GM08714 (cell line): ENCODE measurements around the gene VCP.
A peak's percentile ranks its signal among the peaks of the same experiment; 100 is the strongest.

Source experiments
- H3K4me3 ChIP-seq: fragments of 200-500 bp; sonication (Bioruptor generic); 2 replicates; pipeline ENCODE4 v1.5.1; 2014; ENCODE audit warnings: mild to moderate bottlenecking, low read length, inconsistent platforms
- ZNF274 ChIP-seq: IDR thresholded peaks from 2 replicates; pipeline ENCODE4 v1.6.1; 2012; ENCODE audit warnings: mild to moderate bottlenecking, low read depth, low read length

VCP gene

DNA sequence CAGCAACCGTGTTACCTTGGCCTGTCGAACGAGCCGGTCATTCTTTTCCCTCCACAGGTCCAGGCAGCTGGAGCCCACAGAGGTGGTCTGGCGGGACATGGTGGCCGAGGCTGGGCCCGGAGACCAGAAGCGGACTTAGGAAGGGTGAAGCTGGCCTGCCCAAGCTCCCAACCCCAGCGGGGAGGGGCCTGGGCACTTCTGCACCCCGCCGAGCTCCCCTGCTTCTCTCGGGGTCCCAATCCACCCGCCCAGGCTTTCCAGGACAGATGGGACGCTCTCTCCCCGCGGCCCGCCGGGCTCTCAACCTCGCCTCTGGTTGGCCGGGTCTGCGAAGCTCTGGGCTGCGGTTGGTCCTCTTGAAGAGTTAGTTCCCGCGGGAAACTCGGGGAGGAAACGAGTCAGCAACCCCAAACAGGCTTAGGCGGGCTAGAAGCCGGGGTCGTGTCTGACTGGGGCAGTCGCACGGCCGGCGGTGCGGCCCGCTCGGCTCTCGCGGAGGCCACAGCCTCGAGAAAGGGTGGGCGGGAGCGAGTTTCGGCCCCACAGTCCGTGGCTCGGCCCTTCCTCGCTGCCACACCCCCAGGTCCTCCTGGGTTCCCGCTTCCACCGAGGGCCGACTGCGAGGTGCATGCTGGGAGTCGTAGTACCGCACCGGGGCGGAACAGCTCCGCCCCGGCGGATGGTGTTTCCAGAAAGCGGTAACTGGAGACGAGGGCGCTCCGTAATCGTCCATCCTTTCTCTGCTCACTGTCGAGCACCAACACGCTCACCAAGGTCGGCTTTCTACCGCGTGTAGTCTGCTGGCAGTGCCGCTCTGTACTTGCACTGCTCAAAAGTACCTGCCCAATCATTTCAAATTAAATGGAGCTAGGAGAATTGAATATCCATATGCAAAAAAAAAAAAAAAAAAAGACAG is 7.3 kb upstream of the VCP start, which contains the start of gene FANCG:
Gene FANCG, minus strand, starts transcription at position 517 of the 916 bp plus-strand sequence. Its CDS starts 418 bp downstream, at position 99.
- peak within 1 kb of the TSS; percentile 56 for H3K4me3 ChIP-seq
- TF ChIP-seq ZNF274, result no peak

DNA sequence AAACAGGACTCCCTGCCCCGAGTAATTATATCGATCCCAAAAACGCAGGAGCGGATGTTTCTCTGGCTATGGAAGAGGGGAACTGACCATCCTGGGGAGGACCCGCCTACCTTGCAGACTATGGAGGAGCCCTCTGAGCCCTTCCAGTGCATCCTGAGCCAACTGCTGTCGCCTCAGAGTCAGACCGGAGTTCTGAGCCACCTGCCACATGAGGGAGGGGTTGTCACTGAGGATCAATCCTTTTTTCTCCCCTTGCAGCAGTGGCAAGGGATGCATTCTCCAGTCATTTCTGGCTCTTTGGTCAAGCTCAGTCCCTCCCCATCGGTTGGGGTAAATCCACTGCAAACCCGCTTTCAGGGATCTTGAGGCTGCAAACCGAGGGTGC is 6.6 kb upstream of the VCP start:
- peak overlapping the region; percentile 56 for H3K4me3 ChIP-seq
- no peak for TF ChIP-seq ZNF274

DNA sequence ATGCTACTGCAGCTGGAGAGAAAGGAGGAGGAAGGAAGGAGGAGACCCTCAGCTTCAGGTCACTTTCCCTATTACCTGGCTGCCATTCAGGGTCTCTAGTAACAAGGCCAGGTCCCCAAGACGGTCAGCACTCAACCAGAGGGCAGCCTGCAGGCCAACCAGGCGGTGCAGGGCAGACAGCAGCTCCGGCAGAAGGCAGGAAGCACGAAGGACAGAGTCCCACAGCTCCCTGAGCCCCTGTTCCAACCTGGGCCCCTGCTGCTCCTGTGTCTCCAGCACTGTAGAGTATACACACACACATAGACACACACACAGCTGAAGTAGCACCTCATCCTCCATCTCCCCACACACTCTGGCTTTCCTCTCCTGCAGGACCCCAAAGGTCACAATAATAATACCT is 5.6 kb upstream of the VCP start:
- H3K4me3 ChIP-seq, result peak overlapping the region; percentile 56; the same call in 1 of the 2 replicates
- TF ChIP-seq ZNF274, result no peak

DNA sequence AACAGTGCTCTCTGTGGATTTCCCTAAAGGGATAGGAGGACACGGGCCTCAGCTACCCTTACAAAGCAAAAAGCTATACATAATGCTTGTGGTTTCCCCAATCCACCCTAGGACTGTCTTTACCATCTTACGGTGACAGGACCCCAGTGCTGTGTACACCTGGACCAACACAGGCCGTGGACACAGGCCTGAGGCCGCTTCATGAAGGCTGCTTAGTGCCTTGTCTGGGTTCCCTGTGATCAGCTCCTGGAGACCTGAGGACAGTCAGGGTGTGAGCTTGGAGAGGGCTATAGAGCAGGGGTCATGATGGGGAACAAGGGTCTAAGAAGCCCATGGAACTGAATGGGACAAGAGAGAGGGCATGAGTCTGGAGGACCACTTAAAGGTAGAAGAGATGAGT is 4.4 kb upstream of the VCP start:
- H3K4me3 ChIP-seq, result no peak overlapping the region

DNA sequence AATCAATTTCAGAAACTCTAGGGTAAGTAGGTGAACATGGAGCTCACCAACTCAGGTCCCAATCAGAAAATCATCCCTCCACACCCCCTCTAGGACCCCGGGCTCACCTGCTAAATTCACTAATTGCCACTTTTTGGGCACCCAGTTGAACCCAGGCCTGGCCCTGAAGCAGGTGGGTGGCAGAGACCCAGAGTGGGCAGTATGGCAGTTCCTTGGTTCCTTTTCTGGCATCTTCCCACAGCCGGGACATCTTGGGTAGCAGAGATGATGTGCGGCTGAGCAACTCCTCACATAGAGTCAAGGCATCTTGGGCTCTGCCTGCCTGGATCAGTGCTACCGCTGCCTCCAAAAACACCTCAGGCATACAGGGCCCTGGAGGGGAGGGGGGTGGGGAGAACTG is 2.9 kb upstream of the VCP start:
- no peak for TF ChIP-seq ZNF274
- no peak overlapping the region for H3K4me3 ChIP-seq

More for the DNA sequence above, 4.4 kb upstream of the VCP start:
- TF ChIP-seq ZNF274, result no peak

DNA sequence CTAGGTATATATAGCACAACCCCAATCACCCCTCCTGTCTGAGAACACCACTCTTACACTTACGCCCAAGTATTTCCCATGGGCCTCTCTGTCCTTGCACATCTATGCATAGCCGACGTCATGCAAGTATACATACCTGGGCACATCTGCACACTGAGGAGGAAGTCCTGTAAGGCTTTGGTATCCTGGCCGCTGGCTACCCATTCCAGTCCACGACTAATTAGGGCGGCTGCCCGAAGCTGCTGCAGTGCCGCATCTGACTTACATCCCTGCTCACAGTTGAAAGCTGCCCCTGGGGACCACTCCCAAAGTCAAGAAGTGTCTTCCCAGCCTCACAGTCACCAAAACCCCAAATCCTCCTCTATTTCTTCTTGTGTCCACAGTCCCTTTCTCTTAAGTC is 2.4 kb upstream of the VCP start:
- H3K4me3 ChIP-seq, result no peak overlapping the region
- no peak for TF ChIP-seq ZNF274

DNA sequence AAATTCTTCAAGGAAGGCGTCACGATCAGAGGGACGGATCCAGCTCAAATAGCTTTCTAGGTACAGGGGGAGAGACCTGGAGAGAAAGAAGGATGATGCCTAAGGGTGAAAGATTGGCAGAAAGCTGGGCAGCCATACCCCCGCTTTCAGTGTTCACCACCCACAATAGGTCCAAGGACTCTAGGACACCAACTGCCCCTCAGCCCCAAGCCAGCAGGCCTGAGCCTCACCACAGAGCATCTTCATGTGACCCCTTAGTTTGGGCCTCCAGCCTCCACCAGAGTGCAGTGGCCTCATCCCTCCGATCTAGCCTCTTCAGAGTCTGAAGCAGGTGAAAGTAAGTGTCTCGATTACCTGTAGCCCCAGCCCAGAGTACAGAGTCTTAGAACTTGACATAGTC is 1.7 kb upstream of the VCP start:
- no peak overlapping the region for H3K4me3 ChIP-seq
- no peak for TF ChIP-seq ZNF274

DNA sequence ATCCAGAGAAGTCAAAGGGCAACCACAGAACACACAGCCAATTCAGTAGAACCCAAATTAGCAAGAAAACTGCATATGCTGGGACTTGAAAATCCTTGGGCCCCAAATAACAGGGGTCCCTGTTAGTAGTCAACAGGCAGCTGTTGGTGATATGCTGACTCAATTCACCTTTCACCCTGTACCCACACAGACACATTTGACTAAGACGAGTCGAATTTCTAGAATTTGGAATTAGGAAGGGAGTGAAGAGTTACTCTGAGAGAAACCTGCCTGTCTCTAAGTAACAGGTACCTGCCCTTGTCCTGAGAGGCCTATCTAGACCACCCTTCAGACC is 821 bp upstream of the VCP start:
- no peak overlapping the region; the same call in 1 of the 2 replicates for H3K4me3 ChIP-seq
- TF ChIP-seq ZNF274, result no peak

DNA sequence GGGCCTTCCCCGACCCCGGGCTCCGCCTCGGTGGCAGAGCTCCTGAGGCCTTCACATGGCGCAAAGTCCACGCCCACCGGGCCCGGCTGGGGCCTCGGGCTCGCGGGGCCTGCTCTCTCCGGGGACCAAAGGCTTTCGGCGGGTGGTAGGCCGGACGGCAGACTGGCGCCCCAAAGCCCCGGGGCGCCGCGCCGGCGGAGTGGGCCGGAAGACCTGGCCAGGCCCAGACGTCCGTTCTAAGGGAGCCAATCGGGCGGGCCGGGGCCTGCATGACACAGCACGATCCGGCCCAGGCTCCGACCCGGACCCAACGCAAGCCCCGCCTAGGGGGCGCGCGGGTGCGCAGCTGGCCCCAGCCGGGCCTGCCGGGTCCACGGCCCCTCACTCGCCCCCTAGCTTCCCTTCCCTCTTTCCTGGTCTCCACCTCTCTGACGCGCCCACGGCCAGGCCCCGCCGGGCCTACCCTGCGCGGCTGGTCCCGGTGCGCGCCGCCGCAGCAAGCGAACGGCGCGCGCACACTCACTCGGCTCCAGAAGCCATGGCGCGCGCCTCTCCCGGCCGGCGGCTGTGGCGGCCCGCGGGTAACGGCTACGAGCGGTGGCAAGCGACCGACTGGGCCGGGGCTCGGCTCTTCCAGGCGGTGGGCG is 488 bp downstream of the VCP start:
- no peak for TF ChIP-seq ZNF274
- H3K4me3 ChIP-seq, result peak overlapping the region; percentile 94

DNA sequence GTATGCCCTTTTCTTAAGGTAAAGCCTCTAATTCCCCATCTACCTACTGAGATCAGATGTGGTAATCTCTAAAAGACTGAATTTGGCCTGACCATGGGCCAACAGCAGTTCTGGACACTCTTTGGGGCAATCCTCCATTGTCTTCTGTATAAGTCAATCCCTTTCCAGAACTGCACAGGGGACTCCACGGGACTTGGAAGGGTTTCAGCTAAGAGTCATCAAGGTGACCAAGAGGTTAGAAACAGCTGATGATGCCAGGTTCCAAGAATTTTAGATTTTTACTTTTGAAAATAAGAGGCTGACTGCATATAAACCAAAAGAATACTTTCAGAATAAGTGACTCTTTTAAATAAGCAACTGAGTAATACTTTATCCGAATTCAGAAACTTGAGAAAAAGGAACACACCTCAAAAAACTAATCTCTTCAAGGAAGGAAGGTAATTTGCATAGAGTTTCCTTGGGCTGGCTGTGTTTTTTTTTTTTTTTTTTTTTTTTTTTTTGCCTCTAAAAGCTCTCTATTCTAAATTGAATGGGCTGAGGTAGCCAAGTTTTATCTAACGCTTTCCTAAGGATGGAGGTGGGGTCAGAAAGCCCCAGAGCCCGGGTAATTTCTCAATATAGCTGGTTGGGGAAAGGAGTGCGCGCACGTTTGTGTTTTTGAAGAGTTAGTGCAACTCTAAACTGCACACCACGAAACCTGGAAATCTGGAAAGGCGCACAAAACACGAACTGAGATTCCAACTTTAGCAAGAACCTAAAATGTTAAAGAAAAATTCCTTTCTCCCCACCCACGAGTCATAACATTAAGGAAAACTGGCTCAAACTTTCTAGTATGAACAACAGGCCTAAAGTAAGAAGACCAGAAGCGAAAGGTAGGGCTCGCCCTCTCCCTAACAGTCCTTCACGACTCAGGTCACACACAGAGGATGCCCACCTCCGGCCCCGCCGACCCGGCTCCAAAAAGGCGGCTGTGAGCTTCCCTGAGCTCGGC is 1.3 kb downstream of the VCP start:
- peak overlapping the region; percentile 94 for H3K4me3 ChIP-seq
- no peak for TF ChIP-seq ZNF274

DNA sequence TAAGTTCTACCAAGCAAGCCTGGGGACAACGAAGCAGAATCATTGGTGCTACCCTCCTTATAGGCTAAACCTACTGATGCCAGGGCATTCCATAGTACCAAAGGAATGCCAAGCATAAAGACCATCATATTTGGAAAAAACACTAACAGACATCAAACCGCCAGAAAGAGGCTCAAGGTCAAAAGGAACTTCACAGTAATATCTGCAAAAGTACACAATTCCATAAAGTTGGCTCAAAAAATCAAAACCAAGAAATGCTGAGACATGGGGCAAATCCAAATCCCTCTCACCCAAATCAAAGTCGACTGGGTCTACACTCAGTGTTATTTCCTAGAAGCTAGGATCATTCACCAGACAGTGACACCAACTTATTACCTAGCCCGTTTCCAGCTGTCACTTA is 3.4 kb downstream of the VCP start:
- no peak overlapping the region for H3K4me3 ChIP-seq
- no peak for TF ChIP-seq ZNF274

DNA sequence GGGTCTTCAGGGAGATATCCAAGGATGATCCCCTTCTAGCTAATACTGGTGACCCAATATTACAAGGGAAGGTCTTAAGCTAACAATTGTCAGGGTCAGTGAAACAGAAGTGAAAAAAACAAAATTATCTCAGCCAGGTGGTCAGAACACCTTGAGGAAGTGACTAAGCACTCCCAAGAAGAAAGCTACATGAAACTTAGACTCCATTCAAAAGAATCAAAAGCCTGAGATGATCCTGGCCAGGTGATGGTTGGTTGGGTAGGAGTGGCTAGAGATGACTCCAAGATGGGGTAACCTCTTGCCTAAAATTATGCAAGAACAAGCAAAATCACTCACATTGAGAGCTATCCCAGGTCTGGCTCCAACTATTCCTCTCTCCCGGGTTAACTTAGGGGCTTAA is 5.4 kb downstream of the VCP start:
- TF ChIP-seq ZNF274, result no peak
- no peak overlapping the region for H3K4me3 ChIP-seq

DNA sequence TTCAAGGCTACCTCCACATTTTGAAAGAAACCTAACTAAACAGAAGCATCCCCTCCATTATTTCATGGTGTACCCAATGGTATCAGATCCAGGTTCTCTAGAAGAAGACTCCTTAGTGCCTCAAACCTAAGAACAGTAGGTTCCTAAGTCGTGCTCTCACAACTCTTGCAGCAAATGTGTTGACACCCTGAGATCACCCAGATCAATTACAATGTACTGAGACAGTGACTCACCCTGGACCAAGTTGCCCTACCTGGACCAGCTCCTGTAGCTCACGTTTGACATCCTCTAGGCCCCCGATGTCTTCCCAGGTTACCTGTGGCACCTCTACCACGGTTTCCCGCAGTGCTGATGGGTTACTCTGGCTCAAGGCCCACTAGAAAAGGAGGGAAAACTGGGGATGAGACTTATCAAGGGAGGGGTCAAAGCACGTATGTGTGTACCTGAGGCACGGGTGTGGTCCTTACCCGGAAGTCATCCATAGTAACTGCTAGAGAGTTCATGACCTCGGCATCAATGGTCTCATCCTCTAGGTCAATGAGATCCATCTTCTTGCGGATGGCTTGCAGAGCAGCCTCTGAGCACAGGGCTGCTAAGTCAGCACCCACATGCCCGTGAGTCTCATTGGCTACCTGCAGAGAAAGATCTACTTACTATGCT is 11.7 kb downstream of the VCP start:
- no peak for TF ChIP-seq ZNF274
- no peak overlapping the region for H3K4me3 ChIP-seq

DNA sequence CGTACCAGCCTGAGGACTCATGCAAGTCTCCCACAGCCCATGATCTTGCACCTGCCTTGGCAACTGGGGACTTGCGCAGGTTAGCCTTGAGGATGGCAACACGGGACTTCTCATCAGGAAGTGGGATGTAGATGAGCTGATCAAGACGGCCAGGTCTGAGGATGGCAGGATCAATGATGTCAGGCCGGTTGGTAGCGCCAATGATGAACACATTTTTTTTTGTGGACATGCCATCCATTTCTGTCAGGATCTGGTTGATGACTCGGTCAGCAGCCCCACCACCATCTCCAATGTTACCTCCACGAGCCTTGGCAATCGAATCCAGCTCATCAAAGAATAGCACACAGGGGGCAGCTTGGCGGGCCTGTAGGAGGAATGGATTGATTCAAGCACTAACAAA is 13.0 kb downstream of the VCP start:
- no peak for TF ChIP-seq ZNF274
- no peak overlapping the region for H3K4me3 ChIP-seq
